Brain pericyte (primary cell): ENCODE results near the gene ANTXR2.
"Not testable (repeated sequence)": the region's sequence is repeated elsewhere in the genome, so short reads cannot be mapped to it uniquely, and the experiment has no call there.

ENCODE experiments used
- DNase-seq: peaks from one replicate; pipeline ENCODE4 v3.0.0-alpha.2; 2012; ENCODE audit warnings: low read depth, low spot score

Gene ANTXR2

DNA sequence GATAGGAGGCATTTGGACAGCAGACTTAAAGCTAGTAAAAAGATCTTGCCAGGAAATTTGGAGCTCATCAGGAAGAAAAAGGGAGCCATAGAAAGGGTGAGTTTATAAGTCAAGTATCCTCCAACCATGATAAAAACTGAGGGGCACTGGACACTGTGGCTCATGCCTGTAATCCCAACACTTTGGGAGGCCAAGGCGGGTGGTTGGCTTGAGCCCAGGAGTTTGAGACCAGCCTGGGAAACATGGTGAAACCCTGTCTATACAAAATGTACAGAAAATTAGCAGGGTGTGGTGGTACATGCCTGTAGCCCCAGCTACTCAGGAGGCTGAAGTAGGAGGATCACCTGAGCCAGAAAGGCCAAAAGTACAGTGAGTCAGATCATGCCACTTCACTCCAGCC is 48.7 kb downstream of the ANTXR2 start:
- no peak for DNase-seq

DNA sequence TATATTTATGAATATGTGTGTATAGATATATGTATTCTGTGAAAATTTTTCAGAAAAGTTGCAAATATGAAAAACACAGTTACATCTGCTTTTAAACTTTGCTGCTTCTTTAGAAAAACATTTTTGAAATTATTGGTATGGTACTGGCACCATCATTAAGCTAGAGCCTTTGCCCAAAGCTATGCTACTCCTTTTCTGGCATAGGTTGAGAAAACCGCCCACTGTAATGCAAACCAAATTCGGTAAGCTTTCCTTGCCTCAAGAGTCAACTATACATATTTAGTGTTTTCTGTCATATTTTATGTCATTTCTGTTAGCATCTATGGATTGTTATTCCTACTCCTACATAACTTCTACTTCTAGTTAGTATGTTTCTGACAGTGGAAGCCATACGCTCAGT is 50.7 kb downstream of the ANTXR2 start:
- no peak for DNase-seq

DNA sequence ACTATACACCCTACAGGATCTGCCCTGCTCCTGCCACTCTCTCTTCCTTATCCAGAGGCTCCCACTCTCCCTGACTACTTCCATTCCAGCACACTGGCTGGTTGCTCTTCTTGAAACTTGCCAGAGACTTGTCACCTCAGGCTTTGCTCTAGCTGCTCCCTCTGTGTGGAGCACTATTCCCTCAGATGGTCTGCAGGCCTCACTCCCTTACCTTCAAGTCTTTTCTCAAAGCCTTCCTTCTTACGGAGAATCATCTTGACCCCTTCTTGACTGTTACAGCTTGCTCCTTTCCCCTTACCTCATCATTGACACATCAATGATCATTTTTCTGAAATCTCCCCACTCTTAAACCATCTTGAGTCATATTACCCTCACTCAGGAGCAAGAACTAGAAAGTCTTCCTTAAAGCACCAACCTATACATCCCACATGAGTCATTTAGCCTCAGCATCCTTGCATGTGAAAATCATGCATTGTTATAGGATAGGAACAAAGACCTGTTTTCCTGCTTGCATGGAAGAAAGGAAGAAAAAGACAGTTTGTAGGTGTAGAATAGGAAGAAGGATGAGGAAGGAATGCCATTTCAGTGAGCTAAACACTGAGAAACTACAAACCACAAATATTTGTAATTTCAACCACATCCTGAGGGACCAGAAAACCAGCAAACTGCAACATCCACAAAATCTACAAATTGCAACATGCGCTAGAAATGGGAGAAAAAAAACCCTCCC is 55.7 kb downstream of the ANTXR2 start:
- peak; percentile 22 for DNase-seq

DNA sequence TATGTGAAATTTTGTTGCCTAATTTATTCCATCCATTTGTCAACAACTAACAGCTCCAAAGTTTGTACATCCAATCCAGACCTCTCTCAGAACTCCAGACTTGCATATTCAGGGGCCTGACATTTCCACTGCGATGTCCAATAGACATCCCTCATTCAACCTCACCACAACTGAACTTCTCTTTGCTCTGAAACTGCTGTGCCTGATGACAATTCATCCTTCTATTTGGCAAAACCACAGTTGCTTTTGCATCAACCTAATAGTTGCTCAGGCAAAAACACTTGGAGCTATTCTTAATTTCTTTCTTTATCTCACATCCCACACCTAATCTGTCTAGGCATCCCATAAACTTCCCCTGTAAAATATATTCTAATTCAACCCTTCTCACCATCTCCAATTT is 56.5 kb downstream of the ANTXR2 start:
- DNase-seq: no peak

DNA sequence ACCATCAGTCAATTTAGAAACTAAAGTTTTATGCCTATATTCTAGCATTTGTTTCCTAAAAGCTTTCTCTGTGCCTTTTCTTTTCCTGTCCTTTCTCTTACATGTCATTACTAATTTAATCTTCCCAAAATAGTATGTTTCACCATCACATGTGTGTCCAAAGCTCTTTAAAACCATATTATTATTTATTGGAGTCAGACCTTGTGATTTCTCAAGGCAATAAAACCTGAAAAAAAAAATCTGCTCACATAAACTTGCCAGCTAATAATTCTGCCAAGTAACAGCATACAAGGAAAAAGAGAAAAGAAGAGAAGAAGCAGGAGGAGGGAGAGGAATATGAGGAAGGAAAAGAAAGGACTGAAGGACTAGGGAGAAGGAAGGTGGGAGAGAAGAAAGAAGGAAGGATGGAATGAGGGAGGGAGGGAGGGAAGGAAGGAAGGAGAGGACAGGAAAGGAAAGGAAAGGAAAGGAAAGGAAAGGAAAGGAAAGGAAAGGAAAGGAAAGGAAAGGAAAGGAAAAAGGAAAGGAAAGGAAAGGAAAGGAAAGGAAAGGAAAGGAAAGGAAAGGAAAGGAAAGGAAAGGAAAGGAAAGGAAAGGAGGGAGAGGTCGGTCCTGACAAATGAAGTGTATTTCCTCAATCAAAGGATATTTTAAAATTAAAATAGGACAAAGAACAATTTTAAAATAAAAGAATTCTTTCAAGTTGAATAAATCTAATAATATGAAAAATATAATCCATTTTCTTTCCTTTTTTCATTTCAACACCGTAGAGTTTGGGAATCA is 57.4 kb downstream of the ANTXR2 start:
- DNase-seq: no peak

DNA sequence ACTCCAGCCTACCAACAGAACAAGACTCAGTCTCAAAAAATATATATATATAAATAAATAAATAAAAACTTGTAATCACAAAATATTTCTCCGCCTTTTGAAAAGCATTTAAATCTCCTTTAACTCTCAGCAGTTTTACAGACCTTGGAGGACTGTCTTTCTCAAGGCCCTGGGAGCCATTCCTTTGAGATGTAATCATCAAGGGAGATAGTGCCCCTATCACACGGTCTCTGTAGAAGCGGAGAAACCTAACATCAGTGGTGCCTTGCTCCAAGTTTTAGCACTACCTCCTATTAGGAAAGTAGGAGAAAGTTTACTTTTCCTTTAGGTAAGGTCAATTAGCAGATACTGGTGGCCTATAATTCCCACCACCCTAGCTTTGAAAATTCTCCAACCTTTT is 58.5 kb downstream of the ANTXR2 start:
- DNase-seq: no peak

- DNase-seq: no peak
Measured at GRCh38 chr4:80012291-80012690, 60.7 kb downstream of the ANTXR2 start.

DNA sequence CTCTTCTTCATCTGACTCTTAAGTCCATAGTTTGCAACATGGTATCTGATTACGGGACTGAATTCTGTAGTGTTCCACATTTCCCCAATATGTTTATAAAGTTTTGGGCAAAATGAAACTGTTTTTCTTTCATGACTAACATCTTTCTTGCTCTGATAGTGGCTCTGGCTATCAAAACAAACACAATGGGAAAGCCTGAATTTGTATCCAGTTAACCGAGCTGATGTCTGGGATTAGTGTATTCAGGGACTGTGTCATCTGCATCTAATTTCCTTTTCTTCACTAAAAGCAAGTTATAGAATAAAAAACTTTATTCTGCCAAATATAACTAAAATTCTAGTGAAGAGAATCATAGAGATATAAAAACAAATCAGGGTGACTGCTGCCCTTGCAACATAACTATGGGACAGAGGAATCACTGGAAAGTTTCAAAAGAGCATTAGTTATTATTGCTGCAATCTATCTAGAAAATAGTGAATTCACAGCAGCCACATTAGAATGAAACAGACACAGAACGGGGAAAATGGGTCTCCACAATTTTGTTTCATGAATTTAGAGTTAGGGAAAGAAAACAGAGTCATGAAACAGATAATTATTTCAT is 61.3 kb downstream of the ANTXR2 start:
- DNase-seq: peak; percentile 74

- DNase-seq: no peak
Measured at GRCh38 chr4:80010316-80010715, 62.7 kb downstream of the ANTXR2 start.

DNA sequence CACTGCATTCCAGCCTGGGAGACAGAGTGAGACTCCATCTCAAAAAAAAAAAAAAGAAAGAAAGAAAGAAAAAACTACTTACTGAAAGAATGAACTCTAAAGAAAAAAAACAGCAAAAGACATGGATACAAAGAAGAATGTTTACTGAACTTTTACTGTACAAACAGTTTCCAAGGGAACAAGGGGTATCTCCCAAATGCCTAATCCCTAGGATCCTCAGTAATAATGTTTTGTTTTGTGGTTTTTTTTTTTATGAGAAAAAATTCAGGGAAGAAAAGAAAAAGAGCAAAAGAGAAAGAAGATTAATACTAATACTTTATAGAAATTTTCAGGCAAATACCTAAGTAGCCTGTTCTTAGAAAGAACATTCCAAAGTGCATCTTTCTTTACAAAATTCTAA is 63.2 kb downstream of the ANTXR2 start:
- no peak for DNase-seq

DNA sequence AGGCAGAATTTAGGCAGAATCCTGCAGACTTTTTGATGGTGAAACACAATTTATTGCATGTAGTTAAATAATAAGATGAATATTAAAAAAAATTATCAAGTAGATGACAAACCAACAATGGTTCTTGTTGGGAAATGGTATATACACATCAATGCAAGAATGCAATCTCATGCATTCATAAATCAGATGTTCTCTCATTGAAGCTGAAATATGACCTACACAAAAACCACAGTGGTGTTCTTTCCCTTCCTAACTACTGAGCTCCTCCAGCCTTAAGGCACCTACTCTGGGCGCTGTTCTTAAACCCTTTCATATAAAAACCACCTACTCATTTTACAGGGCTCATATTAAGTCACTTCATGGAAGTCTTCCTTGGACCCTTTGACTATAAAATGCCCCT is 64.1 kb downstream of the ANTXR2 start:
- DNase-seq: no peak

DNA sequence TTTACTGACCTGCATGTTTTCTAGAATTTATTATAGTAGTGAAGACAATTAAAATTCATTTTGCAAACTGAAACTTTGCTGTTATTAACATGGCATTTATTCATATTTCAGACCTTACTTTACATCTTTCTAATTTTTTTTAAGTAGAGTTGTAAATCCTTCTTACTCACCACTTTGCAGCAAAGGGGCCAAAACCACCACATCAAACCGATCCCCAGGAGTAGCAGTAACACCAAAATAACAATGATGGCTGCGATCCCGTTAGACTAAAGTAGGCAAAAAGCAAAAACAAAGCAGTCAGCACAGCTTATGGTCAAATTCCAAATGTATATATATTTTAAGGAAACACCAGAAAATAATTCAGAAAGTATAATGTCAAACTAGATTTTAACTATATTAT is 64.7 kb downstream of the ANTXR2 start:
- DNase-seq: no peak

- DNase-seq: no peak
Measured at GRCh38 chr4:80007745-80008149, 65.3 kb downstream of the ANTXR2 start.

- no peak for DNase-seq
Measured at GRCh38 chr4:80006935-80007744, 65.9 kb downstream of the ANTXR2 start.

DNA sequence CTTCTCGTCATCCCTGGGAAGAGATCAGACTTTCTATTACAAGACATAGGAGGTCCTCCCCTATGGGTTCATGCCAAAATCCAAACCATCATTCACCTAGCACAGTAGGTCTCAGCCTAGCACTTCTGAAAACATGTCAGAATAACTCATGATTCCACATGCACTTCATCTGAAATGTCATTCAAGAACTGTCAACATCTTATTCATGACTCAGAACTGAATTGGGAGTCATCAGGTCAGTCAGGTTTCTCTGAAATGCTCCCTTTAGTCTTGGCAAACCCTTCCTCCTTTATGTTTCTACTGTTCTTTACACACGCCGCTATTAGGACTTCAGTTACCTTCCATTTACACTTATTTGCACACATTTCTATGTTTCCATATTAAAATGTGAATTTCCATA is 67.2 kb downstream of the ANTXR2 start:
- DNase-seq: no peak

GRCh38 chr4:80004319-80004718 is 68.7 kb downstream of the ANTXR2 start:
- DNase-seq: no peak

GRCh38 chr4:80002559-80002958 is 70.5 kb downstream of the ANTXR2 start:
- not testable (repeated sequence) for DNase-seq

GRCh38 chr4:79999048-79999447 is 74.0 kb downstream of the ANTXR2 start:
- not testable (repeated sequence) for DNase-seq

GRCh38 chr4:79998201-79998600 is 74.8 kb downstream of the ANTXR2 start:
- DNase-seq: no peak

- DNase-seq: no peak
Measured at GRCh38 chr4:79996851-79997250, 76.2 kb downstream of the ANTXR2 start.

DNA sequence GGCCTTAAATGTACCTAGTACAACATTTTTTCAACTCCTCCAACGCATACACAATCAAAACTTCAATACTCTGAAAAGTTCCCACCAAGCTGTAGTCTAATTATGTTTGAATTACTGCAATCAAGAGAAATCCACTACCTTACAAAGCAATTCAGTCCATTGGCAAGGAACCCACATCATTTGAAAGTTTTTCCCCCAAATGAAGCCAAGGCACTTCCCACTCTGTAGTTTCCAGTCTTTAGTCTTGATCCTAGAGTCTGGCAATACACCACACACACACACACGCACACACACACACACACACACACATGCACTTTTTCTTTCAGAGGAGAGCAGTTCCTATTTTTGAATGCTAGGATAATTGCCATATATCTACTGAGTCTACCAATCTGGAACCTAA is 79.6 kb downstream of the ANTXR2 start:
- no peak for DNase-seq

- no peak for DNase-seq
Measured at GRCh38 chr4:79991601-79992000, 81.4 kb downstream of the ANTXR2 start.
